ENCODE measurements around the gene NOTCH1. TPM values are rescaled to one million over a fixed set of nuclear protein-coding genes. Genes with fewer than 3 reads are reported as not detected.

NOTCH1 gene
- total and polyA plus RNA-seq, 2 of the 8 experiments (the other 6 are each of a cell fraction or from before 2014, with no cell fraction given) = 6.9 to 55.6 TPM

- TF ChIP-seq ATF2 (IDR thresholded peaks at IDR 0.05; ENCODE audit: low read length) = no peak
Observed at GRCh38 chr9:136464241-136464640, 81.6 kb downstream of the NOTCH1 start (continued).
